Nephron progenitor cell (in vitro differentiated cells): ENCODE data around the gene PLXNA2.
A peak's percentile ranks its signal among the peaks of the same experiment; 100 is the strongest.

ENCODE experiments used
- DNase-seq: peaks from one replicate; pipeline ENCODE4 v3.0.0; 2021
- H3K27ac Mint-ChIP-seq: 2 replicates; pipeline ENCODE4 v1.8.0; 2021; ENCODE audit warnings: mild to moderate bottlenecking, moderate library complexity, mixed read lengths
- H3K27me3 Mint-ChIP-seq: 2 replicates; pipeline ENCODE4 v1.8.0; 2021; ENCODE audit warnings: mild to moderate bottlenecking, low read depth, mixed read lengths; ENCODE audit not compliant: poor library complexity
- H3K36me3 Mint-ChIP-seq: 2 replicates; pipeline ENCODE4 v1.8.0; 2021; ENCODE audit warnings: low read depth, mixed read lengths
- H3K4me1 Mint-ChIP-seq: 2 replicates; pipeline ENCODE4 v1.8.0; 2021; ENCODE audit warnings: mixed read lengths
- H3K4me3 Mint-ChIP-seq: 2 replicates; pipeline ENCODE4 v1.8.0; 2021; ENCODE audit warnings: mild to moderate bottlenecking, moderate library complexity, mixed read lengths
- H3K9me3 Mint-ChIP-seq: 2 replicates; pipeline ENCODE4 v1.8.0; 2021; ENCODE audit warnings: mild to moderate bottlenecking, moderate library complexity, mixed read lengths
- CTCF ChIP-seq: fragments of 200-600 bp; sonication (generic); IDR thresholded peaks from 2 replicates; pipeline ENCODE4 v1.5.0; 2021; ENCODE audit warnings: antibody characterized with exemption

PLXNA2 gene

GRCh38 chr1:208221291-208221622, 22.9 kb downstream of the PLXNA2 start:
- H3K4me3 Mint-ChIP-seq: no peak overlapping the region
- peaks cover 23% of the 10 kb centered on the region for H3K36me3 Mint-ChIP-seq
- no peak overlapping the region for H3K27ac Mint-ChIP-seq
- DNase-seq: no peak
- TF ChIP-seq CTCF: no peak
- H3K9me3 Mint-ChIP-seq: no peaks in the 10 kb centered on the region
- peaks cover 16% of the 10 kb centered on the region for H3K27me3 Mint-ChIP-seq
- H3K4me1 Mint-ChIP-seq: peaks cover 85% of the 10 kb centered on the region

GRCh38 chr1:208219659-208220282, 24.4 kb downstream of the PLXNA2 start:
- Mint-ChIP-seq H3K36me3 (peaks cover 38% of the 10 kb centered on the region), H3K4me1 (peaks cover 76% of the 10 kb centered on the region), H3K9me3 (no peaks in the 10 kb centered on the region), H3K4me3 (no peak overlapping the region), H3K27me3 (peaks cover 16% of the 10 kb centered on the region), H3K27ac (peak overlapping the region; percentile 92)
- DNase-seq: no peak
- TF ChIP-seq CTCF: no peak

GRCh38 chr1:208219098-208219658, 25.0 kb downstream of the PLXNA2 start:
- no peak for DNase-seq
- Mint-ChIP-seq H3K4me3 (no peak overlapping the region), H3K27ac (no peak overlapping the region), H3K36me3 (peaks cover 44% of the 10 kb centered on the region), H3K27me3 (peaks cover 16% of the 10 kb centered on the region), H3K9me3 (no peaks in the 10 kb centered on the region), H3K4me1 (peaks cover 76% of the 10 kb centered on the region)
- TF ChIP-seq CTCF: no peak

GRCh38 chr1:208218237-208219097, 25.7 kb downstream of the PLXNA2 start:
- no peak overlapping the region for H3K4me3 Mint-ChIP-seq
- DNase-seq: no peak
- no peaks in the 10 kb centered on the region for H3K9me3 Mint-ChIP-seq
- H3K27me3 Mint-ChIP-seq: peaks cover 16% of the 10 kb centered on the region
- no peak overlapping the region for H3K27ac Mint-ChIP-seq
- no peak for TF ChIP-seq CTCF
- H3K4me1 Mint-ChIP-seq: peaks cover 76% of the 10 kb centered on the region
- H3K36me3 Mint-ChIP-seq: peaks cover 51% of the 10 kb centered on the region

- Mint-ChIP-seq H3K27me3 (peaks cover 11% of the 10 kb centered on the region), H3K4me3 (no peak overlapping the region), H3K36me3 (peaks cover 58% of the 10 kb centered on the region), H3K4me1 (peaks cover 75% of the 10 kb centered on the region), H3K9me3 (no peaks in the 10 kb centered on the region), H3K27ac (no peak overlapping the region)
- DNase-seq: no peak
- no peak for TF ChIP-seq CTCF
These were observed 26.4 kb downstream of the PLXNA2 start for GRCh38 chr1:208217781-208218180.
